AG09309 (cell line): ENCODE data around the gene NTSR1.

Source experiments
- DNase-seq: peaks from one replicate; pipeline ENCODE4 v3.0.0-alpha.2; 2010; ENCODE audit warnings: low read depth
- H3K4me3 ChIP-seq: 2 replicates; pipeline ENCODE4 v1.5.1; 2011; ENCODE audit warnings: mild to moderate bottlenecking, low read depth, low read length, moderate library complexity; ENCODE audit not compliant: control insufficient read depth
- CTCF ChIP-seq: IDR thresholded peaks from 2 replicates; pipeline ENCODE4 v1.5.1; 2011; ENCODE audit warnings: mild to moderate bottlenecking, low read depth, low read length, inconsistent platforms; ENCODE audit not compliant: insufficient read depth, control insufficient read depth; ENCODE audit errors: missing control alignments

The NTSR1 gene

GRCh38 chr20:62775206-62775605 lies 66.6 kb downstream of the NTSR1 start:
- DNase-seq, result no peak
- no peak overlapping the region for H3K4me3 ChIP-seq
- TF ChIP-seq CTCF, result no peak

GRCh38 chr20:62776035-62776691 lies 67.5 kb downstream of the NTSR1 start:
- no peak for TF ChIP-seq CTCF

GRCh38 chr20:62776692-62777527 lies 68.3 kb downstream of the NTSR1 start:
- H3K4me3 ChIP-seq, result no peak overlapping the region
- TF ChIP-seq CTCF, result no peak
- DNase-seq, result no peak

More at GRCh38 chr20:62776035-62776691, 67.5 kb downstream of the NTSR1 start:
- DNase-seq, result no peak
- no peak overlapping the region for H3K4me3 ChIP-seq

GRCh38 chr20:62777528-62777830 lies 68.8 kb downstream of the NTSR1 start:
- no peak overlapping the region for H3K4me3 ChIP-seq
- no peak for TF ChIP-seq CTCF
- DNase-seq, result no peak

GRCh38 chr20:62778058-62778457 lies 69.4 kb downstream of the NTSR1 start:
- DNase-seq, result no peak
- no peak overlapping the region for H3K4me3 ChIP-seq
- TF ChIP-seq CTCF, result no peak

GRCh38 chr20:62778601-62779416 lies 70.2 kb downstream of the NTSR1 start:
- no peak for TF ChIP-seq CTCF
- no peak for DNase-seq
- H3K4me3 ChIP-seq, result no peak overlapping the region
